ENCODE measurements around the gene ZFYVE19. TPM values are rescaled to one million over a fixed set of nuclear protein-coding genes. Genes with fewer than 3 reads are reported as not detected.

ZFYVE19 gene
- total RNA-seq, 2 donors from 2014 or later = 39.8 to 43.3 TPM

DNA sequence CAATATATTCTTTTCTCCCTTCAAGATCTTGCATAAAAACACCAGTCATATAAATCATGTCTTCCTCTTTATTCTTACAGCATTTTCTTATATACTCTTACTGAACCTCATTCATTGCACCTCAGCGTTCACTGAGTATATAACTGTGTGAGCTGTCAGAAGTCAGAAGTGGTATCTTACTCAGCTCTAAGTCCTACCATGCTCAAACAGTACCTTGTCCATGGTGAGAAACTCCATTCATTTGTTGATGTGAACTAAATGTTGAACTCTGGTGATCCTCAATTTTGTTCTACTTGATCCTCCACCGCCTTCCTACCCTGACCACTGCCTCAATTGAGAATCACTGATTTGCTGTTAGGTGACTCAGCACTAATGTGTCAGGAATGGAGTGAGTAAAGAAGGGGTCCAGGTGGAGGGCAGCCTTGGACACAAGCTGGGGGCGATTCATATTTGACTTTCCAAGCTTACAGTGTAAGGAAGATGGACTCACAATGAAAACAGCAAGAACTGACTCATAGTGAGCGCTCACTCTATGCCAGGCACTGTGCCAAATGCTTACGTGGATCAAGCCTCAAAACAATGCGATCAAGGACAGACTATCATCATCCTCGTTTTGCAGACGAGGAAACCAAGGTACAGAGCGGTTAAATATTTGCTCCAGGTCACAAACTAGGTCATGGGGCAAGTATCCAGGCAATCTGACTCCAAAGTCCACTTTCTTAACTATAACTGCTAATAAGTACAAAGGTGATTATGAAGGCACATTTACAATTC, 13.5 kb upstream of the ZFYVE19 start:
- intact Hi-C loops (cut with DNase I) = no loop called here
- no peaks in the 10 kb centered on the region for H3K27me3 ChIP-seq (replicated peaks; ENCODE audit: insufficient read depth)
- no peak overlapping the region for H3K27ac ChIP-seq
- DNase-seq (ENCODE audit: low spot score) = no peak
- no peaks in the 10 kb centered on the region for H3K4me1 ChIP-seq (replicated peaks)
- 69% methylated on average over 9 of the region's 9 CpGs for WGBS
- H3K9me3 ChIP-seq = no peaks in the 10 kb centered on the region
- H3K4me3 ChIP-seq = no peak overlapping the region
- H3K36me3 ChIP-seq = no peaks in the 10 kb centered on the region
- TF ChIP-seq POLR2A (IDR thresholded peaks at IDR 0.05) (no peak), POLR2AphosphoS5 (IDR thresholded peaks at IDR 0.05) (no peak)
- TF ChIP-seq, protein P1, sequence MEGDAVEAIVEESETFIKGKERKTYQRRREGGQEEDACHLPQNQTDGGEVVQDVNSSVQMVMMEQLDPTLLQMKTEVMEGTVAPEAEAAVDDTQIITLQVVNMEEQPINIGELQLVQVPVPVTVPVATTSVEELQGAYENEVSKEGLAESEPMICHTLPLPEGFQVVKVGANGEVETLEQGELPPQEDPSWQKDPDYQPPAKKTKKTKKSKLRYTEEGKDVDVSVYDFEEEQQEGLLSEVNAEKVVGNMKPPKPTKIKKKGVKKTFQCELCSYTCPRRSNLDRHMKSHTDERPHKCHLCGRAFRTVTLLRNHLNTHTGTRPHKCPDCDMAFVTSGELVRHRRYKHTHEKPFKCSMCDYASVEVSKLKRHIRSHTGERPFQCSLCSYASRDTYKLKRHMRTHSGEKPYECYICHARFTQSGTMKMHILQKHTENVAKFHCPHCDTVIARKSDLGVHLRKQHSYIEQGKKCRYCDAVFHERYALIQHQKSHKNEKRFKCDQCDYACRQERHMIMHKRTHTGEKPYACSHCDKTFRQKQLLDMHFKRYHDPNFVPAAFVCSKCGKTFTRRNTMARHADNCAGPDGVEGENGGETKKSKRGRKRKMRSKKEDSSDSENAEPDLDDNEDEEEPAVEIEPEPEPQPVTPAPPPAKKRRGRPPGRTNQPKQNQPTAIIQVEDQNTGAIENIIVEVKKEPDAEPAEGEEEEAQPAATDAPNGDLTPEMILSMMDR (IDR thresholded peaks at IDR 0.05) = no peak

DNA sequence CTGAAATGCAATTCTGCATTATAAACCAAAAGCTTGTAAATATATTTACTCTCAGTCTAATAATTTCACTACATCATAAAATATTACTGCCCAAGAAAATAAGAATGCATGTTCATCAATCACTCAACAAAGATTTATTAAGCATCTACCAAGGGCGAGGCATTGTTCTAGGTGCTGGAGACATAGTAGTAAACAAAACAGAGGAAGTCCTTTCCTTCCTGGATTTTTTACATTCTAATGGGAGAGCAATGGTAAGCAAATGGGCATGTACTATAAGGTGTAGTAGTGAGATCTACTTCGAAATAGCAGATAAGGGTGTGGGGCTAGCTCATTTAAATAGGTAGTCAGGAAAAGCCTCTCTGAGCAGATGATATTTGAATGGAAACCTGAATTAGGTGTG, 10.8 kb upstream of the ZFYVE19 start:
- H3K4me1 ChIP-seq (replicated peaks) = no peaks in the 10 kb centered on the region
- H3K4me3 ChIP-seq = no peak overlapping the region
- no peaks in the 10 kb centered on the region for H3K9me3 ChIP-seq
- no peaks in the 10 kb centered on the region for H3K36me3 ChIP-seq
- TF ChIP-seq POLR2AphosphoS5 (IDR thresholded peaks at IDR 0.05) (peak; percentile 15), POLR2A (IDR thresholded peaks at IDR 0.05) (no peak)
- TF ChIP-seq, protein P1 (IDR thresholded peaks at IDR 0.05) = no peak
- H3K27me3 ChIP-seq (replicated peaks; ENCODE audit: insufficient read depth) = no peaks in the 10 kb centered on the region
- no peak for DNase-seq (ENCODE audit: low spot score)
- intact Hi-C loops (cut with DNase I) = no loop called here
- 69% methylated on average over 2 of the region's 2 CpGs for WGBS
- no peak overlapping the region for H3K27ac ChIP-seq

DNA sequence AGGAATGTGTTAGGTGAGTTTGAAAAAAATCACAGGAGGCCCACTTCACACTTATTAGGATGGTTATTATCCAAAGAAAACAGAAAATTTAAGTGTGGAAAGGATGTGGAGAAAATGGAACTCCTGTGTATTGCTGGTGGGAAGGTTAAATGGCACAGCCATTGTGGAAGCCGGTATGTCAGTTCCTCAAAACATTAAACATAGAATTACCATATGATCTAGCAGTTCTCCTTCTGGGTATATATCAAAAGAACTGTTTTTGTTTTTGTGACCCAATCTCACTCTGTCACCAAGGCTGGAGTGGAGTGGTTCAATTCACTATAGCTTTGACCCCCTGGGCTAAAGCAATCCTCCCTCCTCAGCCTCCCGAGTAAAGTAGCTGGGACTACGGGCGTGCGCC, 10.4 kb upstream of the ZFYVE19 start:
- Histone ChIP-seq H3K4me3 (no peak overlapping the region), H3K27ac (no peak overlapping the region), H3K9me3 (no peaks in the 10 kb centered on the region), H3K36me3 (no peaks in the 10 kb centered on the region), H3K27me3 (replicated peaks; ENCODE audit: insufficient read depth) (no peaks in the 10 kb centered on the region), H3K4me1 (replicated peaks) (no peaks in the 10 kb centered on the region)
- WGBS = 93% methylated on average over 5 of the region's 5 CpGs
- DNase-seq (ENCODE audit: low spot score) = no peak
- TF ChIP-seq, protein P1 (IDR thresholded peaks at IDR 0.05) = no peak
- TF ChIP-seq POLR2A (IDR thresholded peaks at IDR 0.05) (no peak), POLR2AphosphoS5 (IDR thresholded peaks at IDR 0.05) (no peak)
- intact Hi-C loops (cut with DNase I) = no loop called here

DNA sequence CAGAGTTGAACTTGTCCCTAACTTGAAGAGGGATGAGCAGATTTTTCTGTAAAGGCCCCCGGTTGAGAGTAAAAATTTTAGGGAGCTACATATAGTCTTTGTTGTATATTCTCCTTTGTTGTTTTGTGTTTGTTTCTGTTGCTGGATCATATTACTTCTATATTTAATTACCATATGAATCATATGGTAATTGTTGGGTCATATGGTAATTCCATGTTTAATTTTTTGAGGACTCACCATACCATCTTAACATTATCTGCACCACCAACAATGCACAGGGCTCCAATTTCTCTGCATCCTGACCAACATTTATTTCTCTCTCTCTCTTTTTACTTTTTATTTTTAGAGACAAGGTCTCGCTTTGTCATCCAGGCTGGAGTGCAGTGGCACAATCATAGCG, 7.4 kb upstream of the ZFYVE19 start:
- intact Hi-C loops (cut with DNase I) = no loop called here
- TF ChIP-seq, protein P1 (IDR thresholded peaks at IDR 0.05) = no peak
- TF ChIP-seq POLR2AphosphoS5 (IDR thresholded peaks at IDR 0.05) (no peak), POLR2A (IDR thresholded peaks at IDR 0.05) (no peak)
- Histone ChIP-seq H3K36me3 (no peaks in the 10 kb centered on the region), H3K4me3 (no peak overlapping the region), H3K27me3 (replicated peaks; ENCODE audit: insufficient read depth) (no peaks in the 10 kb centered on the region), H3K9me3 (no peaks in the 10 kb centered on the region), H3K4me1 (replicated peaks) (no peaks in the 10 kb centered on the region), H3K27ac (no peak overlapping the region)
- WGBS = 93% methylated on average over 3 of the region's 3 CpGs
- no peak for DNase-seq (ENCODE audit: low spot score)

DNA sequence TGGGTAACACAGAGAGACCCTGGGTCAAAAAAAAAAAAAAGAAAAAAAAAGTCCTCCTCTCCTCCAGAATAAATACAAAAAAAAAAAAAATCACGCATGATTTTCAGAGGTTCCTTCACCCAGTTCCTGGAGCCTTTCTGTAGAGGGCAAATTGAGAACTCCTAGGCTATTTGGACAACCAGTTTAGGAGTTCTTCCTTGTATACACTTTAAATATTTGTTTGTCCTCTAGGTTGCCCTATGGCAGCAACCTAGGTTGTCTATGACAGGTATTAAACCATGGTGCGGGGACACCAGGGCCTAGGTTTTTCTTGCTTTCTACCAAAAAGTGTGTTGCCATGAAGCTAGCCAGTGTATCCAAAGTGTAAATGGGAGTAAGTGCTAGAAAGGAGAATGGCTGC, 3.8 kb upstream of the ZFYVE19 start:
- Histone ChIP-seq H3K9me3 (no peaks in the 10 kb centered on the region), H3K27ac (no peak overlapping the region), H3K4me3 (no peak overlapping the region), H3K27me3 (replicated peaks; ENCODE audit: insufficient read depth) (no peaks in the 10 kb centered on the region), H3K4me1 (replicated peaks) (peaks cover 3% of the 10 kb centered on the region), H3K36me3 (no peaks in the 10 kb centered on the region)
- 72% methylated on average over 2 of the region's 2 CpGs for WGBS
- DNase-seq (ENCODE audit: low spot score) = no peak
- TF ChIP-seq, protein P1 (IDR thresholded peaks at IDR 0.05) = no peak
- TF ChIP-seq POLR2A (IDR thresholded peaks at IDR 0.05) (no peak), POLR2AphosphoS5 (IDR thresholded peaks at IDR 0.05) (no peak)
- intact Hi-C loops (cut with DNase I) = loop anchor here (5.0 kb wide), 1 partner anchor 36 kb away; the partner anchor contains the start of gene C15orf62

All from prostate gland (tissue), 2 donors.